NB4 (cell line): ENCODE data around the gene GLCE.

Source experiments
- MYC ChIP-seq: IDR thresholded peaks from 2 replicates; pipeline ENCODE4 v1.6.1; 2011; ENCODE audit warnings: low read depth, low read length
- POLR2A ChIP-seq: IDR thresholded peaks from 2 replicates; pipeline ENCODE4 v1.6.1; 2011; ENCODE audit warnings: mild to moderate bottlenecking; ENCODE audit not compliant: insufficient read length; ENCODE audit errors: extremely low read depth

GRCh38 chr15:69305933-69306568 lies 145.6 kb downstream of the GLCE start:
- TF ChIP-seq POLR2A (no peak), MYC (no peak)
